Hypothalamus (tissue), 51 donors: ENCODE results near the gene NSUN7.
"Not testable (repeated sequence)": the region's sequence is repeated elsewhere in the genome, so short reads cannot be mapped to it uniquely, and the experiment has no call there.

Experiments
- DNase-seq, 51 donors: peaks; one replicate each; lab custom pipeline; 2025; lab: John Stamatoyannopoulos, UW

Gene NSUN7

GRCh38 chr4:40811956-40812355 is 62.2 kb downstream of the NSUN7 start:
- no peak for DNase-seq

GRCh38 chr4:40812386-40812785 is 62.6 kb downstream of the NSUN7 start:
- DNase-seq = no peak

- no peak for DNase-seq
These were observed 63.1 kb downstream of the NSUN7 start for GRCh38 chr4:40812856-40813255.

GRCh38 chr4:40817157-40817556 is 67.4 kb downstream of the NSUN7 start:
- not testable (repeated sequence) for DNase-seq

- DNase-seq = no peak
These were observed 70.3 kb downstream of the NSUN7 start for GRCh38 chr4:40820101-40820500.

- DNase-seq = no peak
These were observed 72.8 kb downstream of the NSUN7 start for GRCh38 chr4:40822420-40823166.

GRCh38 chr4:40825014-40825838 is 75.5 kb downstream of the NSUN7 start:
- DNase-seq = no peak

GRCh38 chr4:40826821-40827220 is 77.1 kb downstream of the NSUN7 start:
- DNase-seq = no peak

- DNase-seq = no peak
These were observed 78.0 kb downstream of the NSUN7 start for GRCh38 chr4:40827758-40828157.

- no peak for DNase-seq
These were observed 78.9 kb downstream of the NSUN7 start for GRCh38 chr4:40828661-40829060.

GRCh38 chr4:40829586-40829985 is 79.8 kb downstream of the NSUN7 start:
- no peak for DNase-seq

GRCh38 chr4:40831146-40831907 is 81.6 kb downstream of the NSUN7 start:
- peak in 23 of 51 donors; percentile 11 to 71 (median 43) for DNase-seq

GRCh38 chr4:40832175-40832574 is 82.4 kb downstream of the NSUN7 start:
- DNase-seq = no peak

- no peak for DNase-seq
These were observed 83.5 kb downstream of the NSUN7 start for GRCh38 chr4:40833212-40833611.

- DNase-seq = peak in 21 of 51 donors; percentile 2 to 68 (median 36)
These were observed 87.5 kb downstream of the NSUN7 start for GRCh38 chr4:40837094-40837870.

- no peak for DNase-seq
These were observed 89.0 kb downstream of the NSUN7 start for GRCh38 chr4:40838742-40839141.

GRCh38 chr4:40840255-40840984 is 90.7 kb downstream of the NSUN7 start:
- DNase-seq = no peak

- DNase-seq = peak in 45 of 51 donors; percentile 12 to 86 (median 54)
These were observed 91.3 kb downstream of the NSUN7 start for GRCh38 chr4:40840985-40841571.

- DNase-seq = peak in 3 of 51 donors; percentile 14 to 41 (median 23)
These were observed 92.6 kb downstream of the NSUN7 start for GRCh38 chr4:40842318-40842717.
